K562 (cell line): ENCODE measurements around the gene LRRC1. TPM values are rescaled to one million over a fixed set of nuclear protein-coding genes. Genes with fewer than 3 reads are reported as not detected.

Source experiments
- ATAC-seq: fragments of 200-7000 bp; cut with Tn5 transposase; 3 replicates; pipeline ENCODE4 v1.9.1; 2020; ENCODE audit warnings: moderate library complexity
- BruUV-seq: library from RNA; stranded (reverse); fragments of 400-500 nt; replicated peaks from 2 replicates; lab custom pipeline; 2021; lab: Mats Ljungman, UMichigan
- CTCF ChIA-PET: fragments of 300-600 bp; formaldehyde crosslinking; extraction: SDS; loops from one replicate; lab custom pipeline; 2021; ENCODE audit warnings: low intra/inter-chr PET ratio; lab: Yijun Ruan, JAX
- POLR2A ChIA-PET: fragments of 300-600, 350-650 bp; sonication (Branson Sonifier 250); formaldehyde crosslinking; extraction: SDS; loops from one replicate; lab custom pipeline; 2021; ENCODE audit warnings: antibody characterized with exemption, inconsistent platforms; lab: Yijun Ruan, JAX
- DNase-seq, 4 experiments: peaks; one replicate each; pipeline versions ENCODE4 v3.0.0 to v3.0.0-alpha.2; 2011 to 2018; ENCODE audit warnings: low spot score in 3 of 4, mixed read lengths in 3 of 4; ENCODE audit errors: extremely low read depth in 1 of 4
- FAIRE-seq: peaks from 2 replicates; lab custom pipeline; 2011; peaks lifted over from hg19 to GRCh38; lab: Jason Lieb, UNC
- H2AFZ ChIP-seq: 2 replicates; pipeline ENCODE4 v1.6.0; 2011; ENCODE audit warnings: low read depth, low read length, control low read depth, inconsistent platforms
- H3K27ac ChIP-seq: fragments of 200-600 bp; 3 replicates; pipeline ENCODE4 v1.8.0; 2011; ENCODE audit warnings: low read depth, mild to moderate bottlenecking, control low read depth, inconsistent platforms, low read length, moderate library complexity, mixed read lengths; ENCODE audit errors: extremely low read depth
- H3K27me3 ChIP-seq, 2 experiments: fragments of 300-600 bp in 1 of 2; 2 replicates in 1 of 2; 3 replicates in 1 of 2; pipeline versions ENCODE4 v1.6.0 to v1.8.0; 2011; ENCODE audit warnings: inconsistent platforms in 2 of 2, low read length in 2 of 2, mild to moderate bottlenecking in 1 of 2, mixed read lengths in 1 of 2, moderate library complexity in 1 of 2; ENCODE audit not compliant: control insufficient read depth in 2 of 2, insufficient read depth in 2 of 2
- H3K36me3 ChIP-seq: fragments of 300-600 bp; 3 replicates; pipeline ENCODE4 v1.8.0; 2011; ENCODE audit warnings: mild to moderate bottlenecking, low read length, inconsistent platforms; ENCODE audit not compliant: control insufficient read depth, insufficient read depth
- H3K4me1 ChIP-seq, 2 experiments: fragments of 200-600 bp in 1 of 2; replicated peaks in 1 of 2; 2 replicates in 1 of 2; 3 replicates in 1 of 2; pipeline versions ENCODE4 v1.5.1 to v1.8.0; 2011; ENCODE audit warnings: inconsistent platforms in 2 of 2, low read length in 2 of 2, mild to moderate bottlenecking in 1 of 2, mixed read lengths in 1 of 2, moderate library complexity in 1 of 2; ENCODE audit not compliant: control insufficient read depth in 2 of 2, insufficient read depth in 2 of 2
- H3K4me2 ChIP-seq: 2 replicates; pipeline ENCODE4 v1.6.1; 2011; ENCODE audit warnings: low read length, control low read depth, inconsistent platforms, mixed read lengths; ENCODE audit not compliant: insufficient read depth
- H3K4me3 ChIP-seq: fragments of 200-600 bp; sonication (generic), shearing (Covaris generic); 2 replicates; pipeline ENCODE4 v1.5.1; 2016; ENCODE audit warnings: control low read depth, inconsistent platforms
- H3K79me2 ChIP-seq: fragments of 200-600 bp; 3 replicates; pipeline ENCODE4 v1.8.0; 2011; ENCODE audit warnings: low read length, inconsistent platforms; ENCODE audit not compliant: control insufficient read depth, insufficient read depth
- H3K9ac ChIP-seq, 2 experiments: 2 replicates each; pipeline versions ENCODE4 v1.6.0 to v1.6.1; 2011; ENCODE audit warnings: low read depth in 2 of 2, low read length in 2 of 2, control low read depth in 1 of 2, inconsistent platforms in 1 of 2, mild to moderate bottlenecking in 1 of 2, mixed read lengths in 1 of 2; ENCODE audit not compliant: insufficient read depth in 1 of 2
- H3K9me1 ChIP-seq: one replicate; pipeline ENCODE4 v1.6.0; 2011; ENCODE audit warnings: inconsistent platforms, mild to moderate bottlenecking, low read length, moderate library complexity; ENCODE audit not compliant: control insufficient read depth, insufficient read depth
- H3K9me3 ChIP-seq: replicated peaks from 2 replicates; pipeline ENCODE4 v1.5.1; 2011; ENCODE audit warnings: low read depth, low read length, inconsistent platforms; ENCODE audit not compliant: control insufficient read depth, insufficient read depth
- H4K20me1 ChIP-seq: replicated peaks from 2 replicates; pipeline ENCODE4 v1.6.1; 2011; ENCODE audit warnings: low read length, inconsistent platforms, mixed read lengths; ENCODE audit not compliant: control insufficient read depth, insufficient read depth
- CREBBP ChIP-seq: IDR thresholded peaks from one replicate; pipeline ENCODE4 v1.6.1; 2012; ENCODE audit warnings: low read depth, mild to moderate bottlenecking, control low read depth, inconsistent platforms, low read length
- ETV5 ChIP-seq: sonication (generic); formaldehyde crosslinking; IDR thresholded peaks from 2 replicates; pipeline ENCODE4 v1.4.0; 2020; ENCODE audit warnings: low read depth, mild to moderate bottlenecking, missing genetic modification reagents
- FOXA1 ChIP-seq: fragments of 450-650 bp; IDR thresholded peaks from 2 replicates; pipeline ENCODE4 v1.6.1; 2016; ENCODE audit warnings: mild to moderate bottlenecking, borderline replicate concordance
- KAT8 ChIP-seq: fragments of 450-650 bp; IDR thresholded peaks from 2 replicates; pipeline ENCODE4 v1.6.1; 2016; ENCODE audit warnings: low read depth, mild to moderate bottlenecking
- LCOR ChIP-seq: sonication (generic); formaldehyde crosslinking; IDR thresholded peaks from 2 replicates; pipeline ENCODE4 v1.8.0; 2022; ENCODE audit warnings: mild to moderate bottlenecking, missing genetic modification reagents
- PCBP1 ChIP-seq: fragments of 200-400 bp; formaldehyde crosslinking; IDR thresholded peaks from 2 replicates; pipeline ENCODE4 v1.6.1; 2018; ENCODE audit warnings: mild to moderate bottlenecking, low read depth, low read length; ENCODE audit not compliant: poor library complexity, severe bottlenecking
- PTBP1 ChIP-seq: fragments of 200-400 bp; formaldehyde crosslinking; IDR thresholded peaks from 2 replicates; pipeline ENCODE4 v1.6.1; 2017; ENCODE audit warnings: low read depth, low read length
- SUPT5H ChIP-seq: fragments of 450-650 bp; IDR thresholded peaks from 2 replicates; pipeline ENCODE4 v1.6.1; 2016
- TEAD1 ChIP-seq, 2 experiments: fragments of 450-650 bp in 1 of 2; sonication (generic) in 1 of 2; formaldehyde crosslinking; IDR thresholded peaks; 2 replicates each; pipeline versions ENCODE4 v1.4.0 to v1.8.0; 2020 to 2022; ENCODE audit warnings: mild to moderate bottlenecking in 2 of 2, missing genetic modification reagents in 1 of 2
- TSC22D4 ChIP-seq: fragments of 450-650 bp; IDR thresholded peaks from 2 replicates; pipeline ENCODE4 v1.6.1; 2016; ENCODE audit warnings: missing genetic modification characterization, missing biosample characterization, control low read depth
- ZBTB7A ChIP-seq: IDR thresholded peaks from 2 replicates; pipeline ENCODE4 v1.6.1; 2011; ENCODE audit warnings: low read depth, mild to moderate bottlenecking, low read length, moderate library complexity, borderline replicate concordance; ENCODE audit not compliant: control insufficient read depth
- ZC3H11A ChIP-seq: IDR thresholded peaks from 2 replicates; pipeline ENCODE4 v1.6.1; 2012; ENCODE audit warnings: low read depth, low read length, improper control_type of control experiment
- WGBS: fragments of 100-300 bp; shearing (Covaris generic); methylation state at CpG from one replicate; pipeline ENCODE4 v1.1.6; 2016; ENCODE audit warnings: low coverage, mixed read lengths; ENCODE audit not compliant: insufficient coverage; ENCODE audit errors: missing lambda C conversion rate; 5-methylcytosine and 5-hydroxymethylcytosine counted together
- in situ Hi-C: fragments of 300-500 bp; cut with MboI; formaldehyde crosslinking; loops from 4 replicates; pipeline ENCODE4 v1.15.0; 2018; ENCODE audit warnings: inconsistent platforms, mixed read lengths
- intact Hi-C: fragments of 100-400 bp; cut with micrococcal nuclease; formaldehyde crosslinking; loops from 2 replicates; pipeline ENCODE4 v1.14.2; 2022
- polyA plus RNA-seq, 8 experiments: library from polyadenylated mRNA; depleted of rRNA in 4 of 8; stranded (reverse) in 5 of 8; unstranded in 3 of 8; fragments of >200 nt; fragmentation: Nextera tagmentation in 2 of 8; fragmentation: Illumina TruSeq in 1 of 8; extraction: Ambion mirVana in 2 of 8; extraction: Trizol in 1 of 8; gene quantifications; 2 replicates each; pipeline versions ENCODE4 v1.2.1 to v1.2.3, GENCODE V29; 2011 to 2014; ENCODE audit warnings: inconsistent platforms in 1 of 8, missing spikeins in 1 of 8
- total RNA-seq, 7 experiments: library from RNA; depleted of rRNA in 6 of 7; stranded (reverse); fragments of >200 nt in 6 of 7; fragmentation: Illumina TruSeq in 2 of 7; extraction: Trizol in 2 of 7; gene quantifications; 2 replicates each; pipeline versions ENCODE4 v1.2.1 to v1.2.3, GENCODE V29; 2011 to 2021; ENCODE audit warnings: low replicate concordance in 1 of 7
- TF ChIP-seq, protein P1 (sequence below): fragments of 450-650 bp; conservative IDR thresholded peaks from 2 replicates; pipeline ENCODE4 v1.6.1; 2016; ENCODE audit warnings: missing genetic modification characterization, low read depth, mild to moderate bottlenecking, control low read depth, missing compliant biosample characterization
- TF ChIP-seq, protein P2 (sequence below): fragments of 250-450 bp; sonication (Bioruptor Pico); IDR thresholded peaks from 2 replicates; pipeline ENCODE4 v1.8.0; 2022; ENCODE audit warnings: moderate library complexity, mild to moderate bottlenecking, inconsistent platforms
- TF ChIP-seq, protein P3 (sequence below): conservative IDR thresholded peaks from 2 replicates; pipeline ENCODE4 v1.6.1; 2011; ENCODE audit warnings: low read depth, mild to moderate bottlenecking, low read length; ENCODE audit not compliant: control insufficient read depth

Gene LRRC1
- total and polyA plus RNA-seq, 9 of the 15 experiments (the other 6 are each of a cell fraction or from before 2014, with no cell fraction given), result not detected

DNA sequence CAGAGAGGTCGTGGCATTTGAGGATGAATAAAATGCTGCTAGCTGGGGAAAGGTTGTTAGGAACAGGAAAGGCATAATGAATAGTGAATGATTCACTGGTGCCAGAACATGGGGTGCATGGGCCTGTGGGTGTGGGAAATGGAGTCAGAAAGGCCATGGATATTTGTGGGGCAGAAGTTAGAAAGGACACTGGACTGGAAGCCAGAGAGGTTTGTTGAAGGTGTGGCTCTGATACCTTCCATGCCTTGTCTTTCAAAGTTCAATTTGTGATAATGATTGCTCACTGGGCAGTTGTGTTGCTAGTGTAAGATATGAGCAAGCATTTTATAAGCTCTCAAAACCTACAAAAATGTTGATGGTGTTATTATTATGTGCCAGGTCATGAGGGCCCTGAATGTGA, 32.7 kb downstream of the LRRC1 start:
- Histone ChIP-seq H3K4me3 (no peak overlapping the region), H3K27me3 (no peaks in the 10 kb centered on the region), H2AFZ (no peak overlapping the region), H3K36me3 (no peaks in the 10 kb centered on the region), H3K9ac (no peak overlapping the region), H3K27ac (no peak overlapping the region), H3K79me2 (no peaks in the 10 kb centered on the region), H4K20me1 (no peaks in the 10 kb centered on the region), H3K4me1 (no peaks in the 10 kb centered on the region), H3K4me2 (no peak overlapping the region), H3K9me3 (no peaks in the 10 kb centered on the region), H3K9me1 (no peaks in the 10 kb centered on the region)
- no peak for ATAC-seq
- no peak for FAIRE-seq
- DNase-seq, result no peak
- POLR2A ChIA-PET, result interaction anchor here (0.6 kb wide), 1 partner anchor 12 kb away, joined by 3 read pairs; no protein-coding TSS in a partner anchor
- 0% methylated on average over 1 of the region's 1 CpG for WGBS
- intact Hi-C loops, result no loop called here
- in situ Hi-C loops, result no loop called here
- no TSS peak for BruUV-seq
- CTCF ChIA-PET, result no interaction called here
- TF ChIP-seq FOXA1 (no peak), CREBBP (no peak), ZBTB7A (no peak), KAT8 (no peak), ZC3H11A (no peak), PTBP1 (no peak), PCBP1 (no peak), TEAD1 (CRISPR knock-in tag; IDR thresholded peaks at IDR 0.05) (no peak), TSC22D4 (no peak), SUPT5H (no peak), LCOR (CRISPR knock-in tag) (no peak), ETV5 (CRISPR knock-in tag) (no peak)
- TF ChIP-seq, protein P1, sequence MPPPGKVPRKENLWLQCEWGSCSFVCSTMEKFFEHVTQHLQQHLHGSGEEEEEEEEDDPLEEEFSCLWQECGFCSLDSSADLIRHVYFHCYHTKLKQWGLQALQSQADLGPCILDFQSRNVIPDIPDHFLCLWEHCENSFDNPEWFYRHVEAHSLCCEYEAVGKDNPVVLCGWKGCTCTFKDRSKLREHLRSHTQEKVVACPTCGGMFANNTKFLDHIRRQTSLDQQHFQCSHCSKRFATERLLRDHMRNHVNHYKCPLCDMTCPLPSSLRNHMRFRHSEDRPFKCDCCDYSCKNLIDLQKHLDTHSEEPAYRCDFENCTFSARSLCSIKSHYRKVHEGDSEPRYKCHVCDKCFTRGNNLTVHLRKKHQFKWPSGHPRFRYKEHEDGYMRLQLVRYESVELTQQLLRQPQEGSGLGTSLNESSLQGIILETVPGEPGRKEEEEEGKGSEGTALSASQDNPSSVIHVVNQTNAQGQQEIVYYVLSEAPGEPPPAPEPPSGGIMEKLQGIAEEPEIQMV (tag), result no peak
- TF ChIP-seq, protein P2, sequence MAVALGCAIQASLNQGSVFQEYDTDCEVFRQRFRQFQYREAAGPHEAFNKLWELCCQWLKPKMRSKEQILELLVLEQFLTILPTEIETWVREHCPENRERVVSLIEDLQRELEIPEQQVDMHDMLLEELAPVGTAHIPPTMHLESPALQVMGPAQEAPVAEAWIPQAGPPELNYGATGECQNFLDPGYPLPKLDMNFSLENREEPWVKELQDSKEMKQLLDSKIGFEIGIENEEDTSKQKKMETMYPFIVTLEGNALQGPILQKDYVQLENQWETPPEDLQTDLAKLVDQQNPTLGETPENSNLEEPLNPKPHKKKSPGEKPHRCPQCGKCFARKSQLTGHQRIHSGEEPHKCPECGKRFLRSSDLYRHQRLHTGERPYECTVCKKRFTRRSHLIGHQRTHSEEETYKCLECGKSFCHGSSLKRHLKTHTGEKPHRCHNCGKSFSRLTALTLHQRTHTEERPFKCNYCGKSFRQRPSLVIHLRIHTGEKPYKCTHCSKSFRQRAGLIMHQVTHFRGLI (CRISPR knock-in tag), result no peak
- TF ChIP-seq, protein P3, sequence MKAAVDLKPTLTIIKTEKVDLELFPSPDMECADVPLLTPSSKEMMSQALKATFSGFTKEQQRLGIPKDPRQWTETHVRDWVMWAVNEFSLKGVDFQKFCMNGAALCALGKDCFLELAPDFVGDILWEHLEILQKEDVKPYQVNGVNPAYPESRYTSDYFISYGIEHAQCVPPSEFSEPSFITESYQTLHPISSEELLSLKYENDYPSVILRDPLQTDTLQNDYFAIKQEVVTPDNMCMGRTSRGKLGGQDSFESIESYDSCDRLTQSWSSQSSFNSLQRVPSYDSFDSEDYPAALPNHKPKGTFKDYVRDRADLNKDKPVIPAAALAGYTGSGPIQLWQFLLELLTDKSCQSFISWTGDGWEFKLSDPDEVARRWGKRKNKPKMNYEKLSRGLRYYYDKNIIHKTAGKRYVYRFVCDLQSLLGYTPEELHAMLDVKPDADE, result no peak
